Kidney (tissue), 14 donors: ENCODE data around the gene ARHGEF28. TPM values are rescaled to one million over a fixed set of nuclear protein-coding genes. Genes with fewer than 3 reads are reported as not detected.

Experiments used
- DNase-seq, 5 donors: peaks; one replicate each; pipeline ENCODE4 v3.0.0-alpha.2; 2013 to 2020
- FAIRE-seq: peaks from 2 replicates; lab custom pipeline; 2012; peaks lifted over from hg19 to GRCh38; lab: Jason Lieb, UNC
- H3K27ac ChIP-seq, 2 donors: one replicate each; pipeline ENCODE4 v1.7.0; 2013; ENCODE audit warnings: low read depth in 2 of 2, low read length in 2 of 2, inconsistent platforms in 1 of 2
- H3K27me3 ChIP-seq: one replicate; pipeline ENCODE4 v1.7.1; 2013; ENCODE audit warnings: low read length, inconsistent platforms; ENCODE audit not compliant: control insufficient read depth, insufficient read depth
- H3K36me3 ChIP-seq, 3 donors: one replicate each; pipeline versions ENCODE4 v1.7.0 to v1.7.1; 2013; ENCODE audit warnings: low read length in 3 of 3, control low read depth in 1 of 3, inconsistent platforms in 1 of 3; ENCODE audit not compliant: insufficient read depth in 3 of 3, control insufficient read depth in 2 of 3
- H3K4me1 ChIP-seq, 3 donors: one replicate each; pipeline versions ENCODE4 v1.7.0 to v1.7.1; 2013; ENCODE audit warnings: low read length in 3 of 3, inconsistent platforms in 1 of 3, low read depth in 1 of 3; ENCODE audit not compliant: control insufficient read depth in 2 of 3, insufficient read depth in 2 of 3
- H3K4me3 ChIP-seq, 3 donors: one replicate each; pipeline versions ENCODE4 v1.7.0 to v1.8.1; 2013; ENCODE audit warnings: low read length in 3 of 3, control low read depth in 1 of 3, inconsistent platforms in 1 of 3
- H3K9ac ChIP-seq, 3 donors: one replicate each; pipeline versions ENCODE4 v1.7.0 to v1.7.1; 2013; ENCODE audit warnings: low read length in 3 of 3, control low read depth in 1 of 3, inconsistent platforms in 1 of 3
- H3K9me3 ChIP-seq, 3 donors: one replicate each; pipeline versions ENCODE4 v1.7.0 to v1.7.1; 2013; ENCODE audit warnings: low read length in 3 of 3, control low read depth in 1 of 3, inconsistent platforms in 1 of 3; ENCODE audit not compliant: control insufficient read depth in 2 of 3, insufficient read depth in 1 of 3
- intact Hi-C: fragments of 100-400 bp; cut with DNase I; formaldehyde crosslinking; loops from one replicate; pipeline ENCODE4 v1.11.1; 2022
- polyA plus RNA-seq: library from polyadenylated mRNA; stranded (reverse); fragments of 350-450 nt; fragmentation: Illumina TruSeq; extraction: RNeasy Lipid Tissue Mini Kit (QIAGEN cat#74804); gene quantifications from one replicate; pipeline ENCODE4 v1.2.3, GENCODE V29; 2014; ENCODE audit warnings: low read depth, low replicate concordance; ENCODE audit not compliant: insufficient read depth
- total RNA-seq: library from RNA; stranded (reverse); fragmentation: NEBNext Ultra II Directional; extraction: Animal tissue kit (Norgen Biotek cat#: 25700); gene quantifications from one replicate; pipeline ENCODE4 v1.2.1, GENCODE V29; 2021
- TF ChIP-seq, protein P1 (sequence below): IDR thresholded peaks from 3 replicates; pipeline ENCODE4 v1.5.1; 2012; ENCODE audit warnings: mild to moderate bottlenecking, moderate library complexity, borderline replicate concordance; ENCODE audit not compliant: insufficient read depth; ENCODE audit errors: extremely low read depth
- donor health status: control.
- donor health status: control.
- donor health status: control.
- donor health status: control.
- donor health status: control.
- donor health status: DM: yes; HTN: yes; CAD: no.
- donor health status: Normal renal cell carcinoma (clear cell type).

Gene ARHGEF28
- total and polyA plus RNA-seq, 2 donors from 2014 or later = 21.9 to 66.3 TPM

DNA sequence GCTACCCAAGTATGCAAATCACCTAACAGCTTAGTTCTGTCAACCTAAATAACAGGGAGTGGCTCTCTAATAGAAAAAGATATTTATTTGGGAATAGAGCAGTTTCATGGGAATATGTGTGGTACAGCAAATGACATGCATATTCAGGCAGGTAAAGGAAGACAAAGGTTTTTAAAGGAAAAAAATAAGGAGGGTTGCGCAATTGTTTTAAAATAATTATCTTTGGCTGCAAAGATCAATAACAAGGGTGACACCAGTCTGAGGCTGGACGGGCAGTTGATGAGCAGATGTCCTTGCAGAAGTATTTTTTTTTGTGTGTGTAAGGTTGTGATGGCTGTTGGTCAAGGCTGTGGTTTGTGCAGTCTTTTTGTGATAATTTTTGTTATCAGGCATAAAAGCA lies 332.0 kb downstream of the ARHGEF28 start:
- intact Hi-C loops = no loop called here
- peaks cover 0 to 3% (median 0%) of the 10 kb centered on the region in 3 donors for H3K4me1 ChIP-seq
- no peaks in the 10 kb centered on the region for H3K36me3 ChIP-seq
- no peak overlapping the region for H3K27ac ChIP-seq
- no peaks in the 10 kb centered on the region for H3K27me3 ChIP-seq
- FAIRE-seq (no peak), DNase-seq (no peak)
- TF ChIP-seq, protein P1, sequence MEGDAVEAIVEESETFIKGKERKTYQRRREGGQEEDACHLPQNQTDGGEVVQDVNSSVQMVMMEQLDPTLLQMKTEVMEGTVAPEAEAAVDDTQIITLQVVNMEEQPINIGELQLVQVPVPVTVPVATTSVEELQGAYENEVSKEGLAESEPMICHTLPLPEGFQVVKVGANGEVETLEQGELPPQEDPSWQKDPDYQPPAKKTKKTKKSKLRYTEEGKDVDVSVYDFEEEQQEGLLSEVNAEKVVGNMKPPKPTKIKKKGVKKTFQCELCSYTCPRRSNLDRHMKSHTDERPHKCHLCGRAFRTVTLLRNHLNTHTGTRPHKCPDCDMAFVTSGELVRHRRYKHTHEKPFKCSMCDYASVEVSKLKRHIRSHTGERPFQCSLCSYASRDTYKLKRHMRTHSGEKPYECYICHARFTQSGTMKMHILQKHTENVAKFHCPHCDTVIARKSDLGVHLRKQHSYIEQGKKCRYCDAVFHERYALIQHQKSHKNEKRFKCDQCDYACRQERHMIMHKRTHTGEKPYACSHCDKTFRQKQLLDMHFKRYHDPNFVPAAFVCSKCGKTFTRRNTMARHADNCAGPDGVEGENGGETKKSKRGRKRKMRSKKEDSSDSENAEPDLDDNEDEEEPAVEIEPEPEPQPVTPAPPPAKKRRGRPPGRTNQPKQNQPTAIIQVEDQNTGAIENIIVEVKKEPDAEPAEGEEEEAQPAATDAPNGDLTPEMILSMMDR = no peak
- H3K9me3 ChIP-seq = no peaks in the 10 kb centered on the region
- no peak overlapping the region for H3K4me3 ChIP-seq
- no peak overlapping the region for H3K9ac ChIP-seq

DNA sequence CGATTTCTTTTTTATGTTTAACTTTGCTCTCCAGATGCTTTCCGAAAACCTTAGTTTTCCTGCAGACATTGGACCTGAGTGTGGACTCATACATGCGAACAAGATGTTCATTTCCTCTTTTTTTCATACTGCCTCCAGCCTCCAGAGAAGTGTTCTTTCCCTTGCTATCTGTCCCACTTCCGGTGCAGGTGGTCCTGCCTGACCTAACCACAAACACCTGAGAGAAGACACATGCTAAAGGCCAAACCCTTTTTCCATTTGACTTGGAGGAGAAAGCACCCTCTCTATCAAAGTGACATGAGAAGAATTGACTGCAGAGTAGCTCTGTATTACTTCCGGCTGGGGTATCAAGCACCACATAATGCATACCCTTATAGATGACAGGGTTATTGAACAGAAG lies 334.0 kb downstream of the ARHGEF28 start:
- H3K27me3 ChIP-seq = no peaks in the 10 kb centered on the region
- TF ChIP-seq, protein P1 = no peak
- no peak for FAIRE-seq
- no peak for DNase-seq
- H3K4me3 ChIP-seq = no peak overlapping the region
- no peaks in the 10 kb centered on the region for H3K36me3 ChIP-seq
- peaks cover 0 to 3% (median 0%) of the 10 kb centered on the region in 3 donors for H3K4me1 ChIP-seq
- H3K27ac ChIP-seq = no peak overlapping the region
- intact Hi-C loops = no loop called here
- H3K9ac ChIP-seq = no peak overlapping the region
- H3K9me3 ChIP-seq = no peaks in the 10 kb centered on the region

DNA sequence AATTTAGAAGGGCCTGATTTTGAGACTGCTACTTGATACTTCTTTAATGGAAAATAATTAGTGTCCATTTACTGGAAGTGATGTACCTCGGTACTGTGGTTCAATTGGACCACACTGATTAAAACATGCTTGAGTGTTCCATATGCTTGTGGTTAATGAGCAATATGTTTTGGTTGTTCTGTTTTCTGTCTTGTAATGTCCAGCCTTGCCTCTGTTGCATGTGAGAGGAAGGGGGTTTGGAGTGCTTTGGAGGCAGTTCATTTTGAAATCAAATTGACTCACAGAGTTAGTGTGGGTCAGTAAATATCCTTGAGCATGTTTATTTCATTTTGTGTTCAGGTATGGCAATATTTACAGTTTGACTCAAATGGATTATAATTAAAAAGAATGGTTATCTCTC lies 334.4 kb downstream of the ARHGEF28 start:
- Histone ChIP-seq H3K27me3 (no peaks in the 10 kb centered on the region), H3K27ac (no peak overlapping the region), H3K4me3 (no peak overlapping the region), H3K9me3 (no peaks in the 10 kb centered on the region), H3K4me1 (peaks cover 0 to 3% (median 0%) of the 10 kb centered on the region in 3 donors), H3K9ac (no peak overlapping the region), H3K36me3 (no peaks in the 10 kb centered on the region)
- TF ChIP-seq, protein P1 = no peak
- DNase-seq (no peak), FAIRE-seq (no peak)
- intact Hi-C loops = no loop called here
